HepG2 (cell line): ENCODE results near the gene EDC3. TPM values are rescaled to one million over a fixed set of nuclear protein-coding genes. Genes with fewer than 3 reads are reported as not detected.

Experiments used
- HNRNPL ChIP-seq: fragments of 200-400 bp; formaldehyde crosslinking; IDR thresholded peaks from 2 replicates; pipeline ENCODE4 v1.6.1; 2017; ENCODE audit warnings: mild to moderate bottlenecking, low read depth, low read length
- SMARCE1 ChIP-seq: fragments of 450-650 bp; IDR thresholded peaks from 2 replicates; pipeline ENCODE4 v1.6.1; 2017; ENCODE audit warnings: borderline replicate concordance
- YY1 ChIP-seq: IDR thresholded peaks from 2 replicates; pipeline ENCODE4 v1.6.1; 2011; ENCODE audit warnings: low read length, low read depth, moderate library complexity, mild to moderate bottlenecking; ENCODE audit not compliant: insufficient read depth, insufficient replicate concordance
- ZBTB42 ChIP-seq: sonication (generic); formaldehyde crosslinking; IDR thresholded peaks from 2 replicates; pipeline ENCODE4 v1.5.0; 2020; ENCODE audit warnings: mild to moderate bottlenecking, missing genetic modification reagents
- ZNF761 ChIP-seq: sonication (generic); formaldehyde crosslinking; conservative IDR thresholded peaks from 2 replicates; pipeline ENCODE4 v1.4.0; 2020; ENCODE audit warnings: mild to moderate bottlenecking, missing genetic modification reagents
- polyA plus RNA-seq, 8 experiments: library from polyadenylated mRNA; depleted of rRNA in 3 of 8; stranded (reverse) in 7 of 8; unstranded in 1 of 8; fragments of >200 nt; fragmentation: Illumina TruSeq in 4 of 8; extraction: Trizol in 4 of 8; gene quantifications; 2 replicates each; pipeline versions ENCODE4 v1.2.1 to v1.2.3, GENCODE V29; 2011 to 2016; ENCODE audit warnings: low read depth in 4 of 8, missing spikeins in 1 of 8, mixed read lengths in 1 of 8; ENCODE audit not compliant: insufficient read depth in 1 of 8
- total RNA-seq, 5 experiments: library from RNA; depleted of rRNA; stranded (reverse); fragments of >200 nt; fragmentation: Illumina TruSeq; extraction: Trizol; gene quantifications; 2 replicates each; pipeline ENCODE4 v1.2.3, GENCODE V29; 2016; ENCODE audit warnings: low read depth in 1 of 5
- TF ChIP-seq, protein P1 (sequence below): sonication (generic); formaldehyde crosslinking; IDR thresholded peaks from 2 replicates; pipeline ENCODE4 v1.4.0; 2020; ENCODE audit warnings: missing genetic modification reagents
- TF ChIP-seq, protein P2 (sequence below), 2 experiments: sonication (generic) in 1 of 2; formaldehyde crosslinking in 1 of 2; IDR thresholded peaks; 2 replicates each; pipeline versions ENCODE4 v1.5.1 to v1.6.1; 2011 to 2020; ENCODE audit warnings: borderline replicate concordance in 1 of 2, low read depth in 1 of 2, low read length in 1 of 2, mild to moderate bottlenecking in 1 of 2, missing genetic modification reagents in 1 of 2, moderate library complexity in 1 of 2
- TF ChIP-seq, protein P3 (sequence below): sonication (generic); formaldehyde crosslinking; IDR thresholded peaks from 2 replicates; pipeline ENCODE4 v1.8.1; 2023; ENCODE audit warnings: mild to moderate bottlenecking, inconsistent platforms, moderate library complexity, missing genetic modification reagents, borderline replicate concordance
- TF ChIP-seq, protein P4 (sequence below): IDR thresholded peaks from 2 replicates; pipeline ENCODE4 v1.6.1; 2012; ENCODE audit warnings: low read depth, low read length, improper control_type of control experiment
- TF ChIP-seq, protein P5 (sequence below): sonication (generic); formaldehyde crosslinking; IDR thresholded peaks from 2 replicates; pipeline ENCODE4 v1.4.0; 2020; ENCODE audit warnings: mild to moderate bottlenecking, missing genetic modification reagents
- TF ChIP-seq, protein P6 (sequence below): sonication (generic); formaldehyde crosslinking; IDR thresholded peaks from 2 replicates; pipeline ENCODE4 v1.4.0; 2020; ENCODE audit warnings: mild to moderate bottlenecking, missing genetic modification reagents
- TF ChIP-seq, protein P7 (sequence below): sonication (generic); formaldehyde crosslinking; IDR thresholded peaks from 2 replicates; pipeline ENCODE4 v1.4.0; 2020; ENCODE audit warnings: missing genetic modification reagents

Gene EDC3
- total and polyA plus RNA-seq, 2 of the 13 experiments (the other 11 are each of a cell fraction or from before 2014, with no cell fraction given) = 17.4 to 32.0 TPM

DNA sequence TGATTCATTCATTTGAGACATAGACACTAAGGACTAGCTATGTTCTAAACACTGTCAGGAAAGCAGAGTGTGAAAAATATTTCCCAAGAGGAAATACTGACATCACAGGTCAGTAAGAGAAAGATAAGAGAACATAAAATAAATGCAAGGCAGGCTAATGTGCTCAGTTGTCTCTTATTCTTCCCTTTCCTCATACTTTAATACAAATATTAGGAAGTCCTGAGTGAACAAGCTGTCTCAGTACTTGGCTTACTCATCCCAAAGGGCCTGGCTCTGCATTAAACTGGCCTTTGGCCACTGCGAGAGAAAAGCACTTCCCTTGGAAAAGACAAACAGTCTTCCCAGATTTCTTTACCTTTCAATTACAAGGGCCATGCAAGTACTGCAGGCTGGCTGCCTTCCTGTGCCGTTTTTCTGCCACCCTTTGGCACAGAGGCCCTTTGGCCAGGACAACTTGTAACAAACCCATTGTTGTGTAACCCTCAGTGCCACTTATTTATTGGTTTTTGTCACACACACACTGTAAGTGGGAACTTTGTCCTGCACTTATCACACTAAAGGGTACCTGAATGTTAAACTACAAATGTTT lies 31.7 kb downstream of the EDC3 start (continued):
- TF ChIP-seq, protein P1, sequence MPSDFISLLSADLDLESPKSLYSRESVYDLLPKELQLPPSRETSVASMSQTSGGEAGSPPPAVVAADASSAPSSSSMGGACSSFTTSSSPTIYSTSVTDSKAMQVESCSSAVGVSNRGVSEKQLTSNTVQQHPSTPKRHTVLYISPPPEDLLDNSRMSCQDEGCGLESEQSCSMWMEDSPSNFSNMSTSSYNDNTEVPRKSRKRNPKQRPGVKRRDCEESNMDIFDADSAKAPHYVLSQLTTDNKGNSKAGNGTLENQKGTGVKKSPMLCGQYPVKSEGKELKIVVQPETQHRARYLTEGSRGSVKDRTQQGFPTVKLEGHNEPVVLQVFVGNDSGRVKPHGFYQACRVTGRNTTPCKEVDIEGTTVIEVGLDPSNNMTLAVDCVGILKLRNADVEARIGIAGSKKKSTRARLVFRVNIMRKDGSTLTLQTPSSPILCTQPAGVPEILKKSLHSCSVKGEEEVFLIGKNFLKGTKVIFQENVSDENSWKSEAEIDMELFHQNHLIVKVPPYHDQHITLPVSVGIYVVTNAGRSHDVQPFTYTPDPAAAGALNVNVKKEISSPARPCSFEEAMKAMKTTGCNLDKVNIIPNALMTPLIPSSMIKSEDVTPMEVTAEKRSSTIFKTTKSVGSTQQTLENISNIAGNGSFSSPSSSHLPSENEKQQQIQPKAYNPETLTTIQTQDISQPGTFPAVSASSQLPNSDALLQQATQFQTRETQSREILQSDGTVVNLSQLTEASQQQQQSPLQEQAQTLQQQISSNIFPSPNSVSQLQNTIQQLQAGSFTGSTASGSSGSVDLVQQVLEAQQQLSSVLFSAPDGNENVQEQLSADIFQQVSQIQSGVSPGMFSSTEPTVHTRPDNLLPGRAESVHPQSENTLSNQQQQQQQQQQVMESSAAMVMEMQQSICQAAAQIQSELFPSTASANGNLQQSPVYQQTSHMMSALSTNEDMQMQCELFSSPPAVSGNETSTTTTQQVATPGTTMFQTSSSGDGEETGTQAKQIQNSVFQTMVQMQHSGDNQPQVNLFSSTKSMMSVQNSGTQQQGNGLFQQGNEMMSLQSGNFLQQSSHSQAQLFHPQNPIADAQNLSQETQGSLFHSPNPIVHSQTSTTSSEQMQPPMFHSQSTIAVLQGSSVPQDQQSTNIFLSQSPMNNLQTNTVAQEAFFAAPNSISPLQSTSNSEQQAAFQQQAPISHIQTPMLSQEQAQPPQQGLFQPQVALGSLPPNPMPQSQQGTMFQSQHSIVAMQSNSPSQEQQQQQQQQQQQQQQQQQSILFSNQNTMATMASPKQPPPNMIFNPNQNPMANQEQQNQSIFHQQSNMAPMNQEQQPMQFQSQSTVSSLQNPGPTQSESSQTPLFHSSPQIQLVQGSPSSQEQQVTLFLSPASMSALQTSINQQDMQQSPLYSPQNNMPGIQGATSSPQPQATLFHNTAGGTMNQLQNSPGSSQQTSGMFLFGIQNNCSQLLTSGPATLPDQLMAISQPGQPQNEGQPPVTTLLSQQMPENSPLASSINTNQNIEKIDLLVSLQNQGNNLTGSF = no peak
- TF ChIP-seq, protein P2, sequence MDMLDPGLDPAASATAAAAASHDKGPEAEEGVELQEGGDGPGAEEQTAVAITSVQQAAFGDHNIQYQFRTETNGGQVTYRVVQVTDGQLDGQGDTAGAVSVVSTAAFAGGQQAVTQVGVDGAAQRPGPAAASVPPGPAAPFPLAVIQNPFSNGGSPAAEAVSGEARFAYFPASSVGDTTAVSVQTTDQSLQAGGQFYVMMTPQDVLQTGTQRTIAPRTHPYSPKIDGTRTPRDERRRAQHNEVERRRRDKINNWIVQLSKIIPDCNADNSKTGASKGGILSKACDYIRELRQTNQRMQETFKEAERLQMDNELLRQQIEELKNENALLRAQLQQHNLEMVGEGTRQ (IDR thresholded peaks at IDR 0.05; ENCODE audit: low read depth, low read length) = no peak
- TF ChIP-seq, protein P2 (CRISPR knock-in tag; IDR thresholded peaks at IDR 0.05; ENCODE audit: borderline replicate concordance) = no peak
- TF ChIP-seq, protein P3, sequence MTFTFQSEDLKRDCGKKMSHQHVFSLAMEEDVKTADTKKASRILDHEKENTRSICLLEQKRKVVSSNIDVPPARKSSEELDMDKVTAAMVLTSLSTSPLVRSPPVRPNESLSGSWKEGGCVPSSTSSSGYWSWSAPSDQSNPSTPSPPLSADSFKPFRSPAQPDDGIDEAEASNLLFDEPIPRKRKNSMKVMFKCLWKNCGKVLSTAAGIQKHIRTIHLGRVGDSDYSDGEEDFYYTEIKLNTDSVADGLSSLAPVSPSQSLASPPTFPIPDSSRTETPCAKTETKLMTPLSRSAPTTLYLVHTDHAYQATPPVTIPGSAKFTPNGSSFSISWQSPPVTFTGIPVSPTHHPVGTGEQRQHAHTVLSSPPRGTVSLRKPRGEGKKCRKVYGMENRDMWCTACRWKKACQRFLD = no peak
- TF ChIP-seq, protein P4, sequence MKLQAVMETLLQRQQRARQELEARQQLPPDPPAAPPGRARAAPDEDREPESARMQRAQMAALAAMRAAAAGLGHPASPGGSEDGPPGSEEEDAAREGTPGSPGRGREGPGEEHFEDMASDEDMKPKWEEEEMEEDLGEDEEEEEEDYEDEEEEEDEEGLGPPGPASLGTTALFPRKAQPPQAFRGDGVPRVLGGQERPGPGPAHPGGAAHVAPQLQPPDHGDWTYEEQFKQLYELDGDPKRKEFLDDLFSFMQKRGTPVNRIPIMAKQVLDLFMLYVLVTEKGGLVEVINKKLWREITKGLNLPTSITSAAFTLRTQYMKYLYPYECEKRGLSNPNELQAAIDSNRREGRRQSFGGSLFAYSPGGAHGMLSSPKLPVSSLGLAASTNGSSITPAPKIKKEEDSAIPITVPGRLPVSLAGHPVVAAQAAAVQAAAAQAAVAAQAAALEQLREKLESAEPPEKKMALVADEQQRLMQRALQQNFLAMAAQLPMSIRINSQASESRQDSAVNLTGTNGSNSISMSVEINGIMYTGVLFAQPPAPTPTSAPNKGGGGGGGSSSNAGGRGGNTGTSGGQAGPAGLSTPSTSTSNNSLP = no peak
- TF ChIP-seq, protein P5, sequence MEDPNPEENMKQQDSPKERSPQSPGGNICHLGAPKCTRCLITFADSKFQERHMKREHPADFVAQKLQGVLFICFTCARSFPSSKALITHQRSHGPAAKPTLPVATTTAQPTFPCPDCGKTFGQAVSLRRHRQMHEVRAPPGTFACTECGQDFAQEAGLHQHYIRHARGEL (CRISPR knock-in tag) = no peak
- TF ChIP-seq SMARCE1 (no peak), YY1 (no peak), ZBTB42 (CRISPR knock-in tag) (no peak), ZNF761 (CRISPR knock-in tag) (no peak), HNRNPL (0 out of 2 replicates have a peak, but pooled peaks have one; percentile 57)
- TF ChIP-seq, protein P6, sequence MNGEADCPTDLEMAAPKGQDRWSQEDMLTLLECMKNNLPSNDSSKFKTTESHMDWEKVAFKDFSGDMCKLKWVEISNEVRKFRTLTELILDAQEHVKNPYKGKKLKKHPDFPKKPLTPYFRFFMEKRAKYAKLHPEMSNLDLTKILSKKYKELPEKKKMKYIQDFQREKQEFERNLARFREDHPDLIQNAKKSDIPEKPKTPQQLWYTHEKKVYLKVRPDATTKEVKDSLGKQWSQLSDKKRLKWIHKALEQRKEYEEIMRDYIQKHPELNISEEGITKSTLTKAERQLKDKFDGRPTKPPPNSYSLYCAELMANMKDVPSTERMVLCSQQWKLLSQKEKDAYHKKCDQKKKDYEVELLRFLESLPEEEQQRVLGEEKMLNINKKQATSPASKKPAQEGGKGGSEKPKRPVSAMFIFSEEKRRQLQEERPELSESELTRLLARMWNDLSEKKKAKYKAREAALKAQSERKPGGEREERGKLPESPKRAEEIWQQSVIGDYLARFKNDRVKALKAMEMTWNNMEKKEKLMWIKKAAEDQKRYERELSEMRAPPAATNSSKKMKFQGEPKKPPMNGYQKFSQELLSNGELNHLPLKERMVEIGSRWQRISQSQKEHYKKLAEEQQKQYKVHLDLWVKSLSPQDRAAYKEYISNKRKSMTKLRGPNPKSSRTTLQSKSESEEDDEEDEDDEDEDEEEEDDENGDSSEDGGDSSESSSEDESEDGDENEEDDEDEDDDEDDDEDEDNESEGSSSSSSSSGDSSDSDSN (CRISPR knock-in tag) = no peak
- TF ChIP-seq, protein P7, sequence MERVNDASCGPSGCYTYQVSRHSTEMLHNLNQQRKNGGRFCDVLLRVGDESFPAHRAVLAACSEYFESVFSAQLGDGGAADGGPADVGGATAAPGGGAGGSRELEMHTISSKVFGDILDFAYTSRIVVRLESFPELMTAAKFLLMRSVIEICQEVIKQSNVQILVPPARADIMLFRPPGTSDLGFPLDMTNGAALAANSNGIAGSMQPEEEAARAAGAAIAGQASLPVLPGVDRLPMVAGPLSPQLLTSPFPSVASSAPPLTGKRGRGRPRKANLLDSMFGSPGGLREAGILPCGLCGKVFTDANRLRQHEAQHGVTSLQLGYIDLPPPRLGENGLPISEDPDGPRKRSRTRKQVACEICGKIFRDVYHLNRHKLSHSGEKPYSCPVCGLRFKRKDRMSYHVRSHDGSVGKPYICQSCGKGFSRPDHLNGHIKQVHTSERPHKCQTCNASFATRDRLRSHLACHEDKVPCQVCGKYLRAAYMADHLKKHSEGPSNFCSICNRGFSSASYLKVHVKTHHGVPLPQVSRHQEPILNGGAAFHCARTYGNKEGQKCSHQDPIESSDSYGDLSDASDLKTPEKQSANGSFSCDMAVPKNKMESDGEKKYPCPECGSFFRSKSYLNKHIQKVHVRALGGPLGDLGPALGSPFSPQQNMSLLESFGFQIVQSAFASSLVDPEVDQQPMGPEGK = no peak
